GM12864 (cell line): Measurements from ENCODE around the gene ATF4.

Experiments
- DNase-seq: peaks from one replicate; pipeline ENCODE4 v3.0.0-alpha.2; 2011; ENCODE audit warnings: low read depth
- H3K4me3 ChIP-seq: 2 replicates; pipeline ENCODE4 v1.5.1; 2011; ENCODE audit warnings: mild to moderate bottlenecking, low read depth, low read length, control low read depth
- CTCF ChIP-seq: IDR thresholded peaks from 2 replicates; pipeline ENCODE4 v1.5.1; 2011; ENCODE audit warnings: low read depth, mild to moderate bottlenecking, moderate library complexity, low read length, control low read depth, inconsistent platforms; ENCODE audit errors: missing control alignments

Gene ATF4

GRCh38 chr22:39489094-39490068, 31.0 kb upstream of the ATF4 start:
- TF ChIP-seq CTCF, result no peak
- no peak for DNase-seq
- no peak overlapping the region for H3K4me3 ChIP-seq

- TF ChIP-seq CTCF, result no peak
- no peak overlapping the region for H3K4me3 ChIP-seq
- peak; percentile 49 for DNase-seq
Measured at GRCh38 chr22:39490135-39490798, 30.1 kb upstream of the ATF4 start.

- no peak for DNase-seq
- TF ChIP-seq CTCF, result no peak
- no peak overlapping the region for H3K4me3 ChIP-seq
Measured at GRCh38 chr22:39490966-39491680, 29.2 kb upstream of the ATF4 start.

GRCh38 chr22:39491696-39492095, 28.7 kb upstream of the ATF4 start:
- TF ChIP-seq CTCF, result no peak
- H3K4me3 ChIP-seq, result no peak overlapping the region
- DNase-seq, result no peak

GRCh38 chr22:39492186-39492585, 28.2 kb upstream of the ATF4 start:
- H3K4me3 ChIP-seq, result no peak overlapping the region
- no peak for TF ChIP-seq CTCF
- DNase-seq, result no peak

GRCh38 chr22:39493759-39494158, 26.6 kb upstream of the ATF4 start:
- no peak overlapping the region for H3K4me3 ChIP-seq
- DNase-seq, result no peak
- no peak for TF ChIP-seq CTCF
